ENCODE measurements around the gene NEUROG1.
A peak's percentile ranks its signal among the peaks of the same experiment; 100 is the strongest.

Gene NEUROG1, protein sequence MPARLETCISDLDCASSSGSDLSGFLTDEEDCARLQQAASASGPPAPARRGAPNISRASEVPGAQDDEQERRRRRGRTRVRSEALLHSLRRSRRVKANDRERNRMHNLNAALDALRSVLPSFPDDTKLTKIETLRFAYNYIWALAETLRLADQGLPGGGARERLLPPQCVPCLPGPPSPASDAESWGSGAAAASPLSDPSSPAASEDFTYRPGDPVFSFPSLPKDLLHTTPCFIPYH

GRCh38 chr5:135535820-135536801 lies at the start of gene NEUROG1:
NEUROG1 (minus strand) TSS chr5:135535964; CDS start chr5:135535690, 274 bp downstream.
- DNase-seq: peak; percentile 4

DNA sequence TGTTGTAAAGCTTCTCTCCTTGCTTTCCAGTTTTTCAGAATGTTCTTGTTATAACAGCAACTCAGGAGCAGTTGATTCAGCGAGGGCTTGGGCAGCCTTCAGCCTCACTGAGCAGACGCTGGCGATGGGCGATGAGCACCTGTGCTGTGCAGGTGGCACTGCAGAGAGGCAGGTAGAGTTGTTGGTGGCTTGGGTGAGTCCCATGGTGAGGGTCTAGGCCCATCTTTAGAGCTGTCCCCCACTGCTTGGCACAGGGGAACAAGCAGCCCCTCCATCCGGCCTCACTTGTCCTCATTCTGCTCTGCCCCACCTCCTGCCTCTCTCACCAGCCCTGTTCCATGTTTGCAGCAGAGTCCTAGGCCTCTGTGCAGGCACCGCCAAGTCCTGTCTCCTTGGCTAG lies 49.2 kb upstream of the NEUROG1 start:
- no peak for DNase-seq

DNA sequence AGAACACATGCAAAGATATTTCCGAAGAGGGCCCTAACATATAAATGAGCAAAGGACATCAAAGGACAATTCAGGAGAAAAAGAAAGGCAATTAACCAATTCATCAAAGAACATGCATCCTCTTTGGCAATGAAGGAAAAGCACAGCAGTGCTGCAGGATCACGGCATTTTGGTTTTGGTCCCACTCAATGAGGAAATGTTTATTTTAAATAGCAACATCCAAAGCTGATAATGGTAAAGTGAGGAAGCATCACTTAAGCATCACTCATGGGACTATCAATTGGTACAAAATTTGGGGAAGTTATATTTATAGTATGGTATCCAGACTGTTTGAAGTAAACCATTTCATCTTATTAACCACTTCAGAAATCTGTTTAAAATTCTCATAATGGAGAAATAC lies 48.5 kb upstream of the NEUROG1 start:
- DNase-seq: no peak

DNA sequence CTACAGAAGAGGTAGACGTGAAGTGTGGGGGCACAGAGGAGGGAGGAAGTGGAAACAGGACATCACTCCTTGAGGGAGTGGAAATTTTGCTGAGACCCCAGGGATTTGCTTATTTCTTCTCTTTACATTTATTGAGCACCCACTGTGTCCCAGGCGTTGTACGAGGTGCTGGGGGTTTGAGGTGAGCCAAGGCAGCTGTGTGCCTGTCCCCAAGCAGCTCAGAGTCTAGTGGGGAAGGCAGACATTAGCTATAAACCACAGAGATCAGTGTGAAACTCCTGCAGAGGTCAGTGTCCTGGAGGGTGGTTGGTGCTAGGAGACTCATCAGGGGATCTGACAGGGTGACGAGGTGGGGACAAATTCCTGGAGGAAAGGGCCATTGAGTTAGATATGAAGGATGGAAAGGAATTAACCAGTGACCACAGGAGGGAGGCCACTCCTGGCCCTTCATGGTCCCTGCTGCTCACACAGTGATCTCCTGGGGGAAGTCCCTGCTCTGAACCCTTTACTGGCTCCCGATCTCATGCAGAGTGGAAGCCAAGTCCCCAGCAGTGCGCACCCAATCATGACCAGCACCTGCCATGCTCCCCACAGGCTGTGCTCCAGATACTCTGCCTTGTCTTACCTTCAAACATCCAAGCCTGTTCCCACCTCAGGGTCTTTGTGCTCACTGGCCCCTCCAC lies 46.5 kb upstream of the NEUROG1 start:
- DNase-seq: no peak

DNA sequence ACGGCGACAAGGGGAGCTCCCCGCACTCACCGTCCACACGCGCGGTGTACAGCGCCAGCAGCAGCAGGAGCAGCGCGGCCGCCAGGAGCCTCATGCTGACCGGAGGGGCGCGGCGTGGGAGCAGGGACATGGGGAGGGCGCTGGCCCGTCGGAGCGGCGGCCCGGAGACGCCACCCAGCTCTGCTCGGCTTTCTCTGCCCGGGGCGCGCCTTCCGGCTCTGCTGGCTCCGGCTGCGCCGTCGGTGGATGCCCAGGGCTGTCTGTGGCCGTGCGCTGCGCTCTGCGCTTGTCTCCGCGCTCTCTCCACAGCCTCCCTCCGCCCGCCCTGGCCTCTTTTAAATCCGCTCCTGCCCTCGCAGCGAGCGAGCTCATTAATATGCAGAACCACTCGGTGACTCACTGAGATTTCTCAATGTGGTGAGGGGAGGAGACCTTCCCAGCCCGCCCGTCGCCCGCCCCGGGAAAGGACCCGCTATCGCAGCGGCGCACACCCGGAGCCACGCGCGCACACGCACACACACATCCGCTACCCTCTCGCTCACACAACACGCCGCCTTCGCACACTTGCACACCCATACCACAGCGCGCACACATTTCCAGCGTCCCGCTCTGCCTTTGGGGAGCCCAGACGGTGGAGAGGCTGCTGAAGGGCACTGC lies 43.0 kb upstream of the NEUROG1 start, which contains the start of gene CXCL14:
Gene CXCL14 (minus strand): TSS at position 307 of the 657 bp plus-strand sequence. CDS start 213 bp downstream, at position 94.
- DNase-seq: no peak

- no peak for DNase-seq
Observed at GRCh38 chr5:135578305-135578684, 42.5 kb upstream of the NEUROG1 start.

- DNase-seq: no peak
Observed at GRCh38 chr5:135577421-135577820, 41.7 kb upstream of the NEUROG1 start.

DNA sequence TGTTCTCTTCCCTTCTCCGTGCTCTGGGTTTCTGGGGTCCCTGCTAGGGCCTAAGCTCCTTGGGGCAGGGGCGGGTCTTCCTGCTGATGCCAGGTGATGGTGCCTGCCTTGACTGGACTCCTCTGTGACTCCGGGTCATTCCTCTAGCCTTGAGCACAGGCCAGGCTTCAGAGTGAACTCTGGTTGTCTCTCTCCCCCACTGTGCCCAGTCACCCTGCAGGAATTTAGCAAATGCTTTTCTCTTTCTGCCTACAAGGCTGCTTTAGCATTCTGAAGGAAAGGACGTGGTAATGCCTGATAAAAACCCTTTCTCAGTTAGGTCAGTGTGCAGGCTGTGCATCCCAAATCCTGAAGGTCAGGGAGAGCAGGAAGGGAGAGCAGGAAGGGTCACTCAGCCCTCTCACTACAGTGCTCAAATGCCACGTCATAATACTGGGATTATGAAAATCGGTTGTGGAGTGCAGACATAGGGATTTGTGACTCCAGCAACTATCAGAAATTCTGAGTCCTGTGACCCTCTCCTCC lies 40.4 kb upstream of the NEUROG1 start:
- no peak for DNase-seq

GRCh38 chr5:135574493-135574892 lies 38.7 kb upstream of the NEUROG1 start:
- DNase-seq: no peak

DNA sequence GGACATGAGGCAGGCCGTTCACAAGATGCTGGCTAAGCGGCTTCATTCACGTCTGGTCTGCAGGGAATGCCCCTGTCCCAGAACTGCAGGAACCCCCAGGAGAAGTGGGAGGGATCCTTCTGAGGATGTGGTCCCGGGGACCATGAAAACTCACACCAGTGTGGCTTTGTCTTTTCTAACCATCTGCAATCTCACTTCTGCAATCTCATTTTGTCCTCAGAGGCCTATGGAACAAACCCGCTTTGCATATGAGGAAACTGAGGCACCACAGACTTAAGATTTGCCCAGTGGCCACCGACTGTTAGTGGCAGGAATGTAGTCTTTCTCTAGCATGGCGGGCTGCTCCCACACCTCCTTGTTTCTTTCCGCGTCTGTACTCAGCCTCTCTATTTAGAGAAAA lies 36.1 kb upstream of the NEUROG1 start:
- DNase-seq: no peak

GRCh38 chr5:135571066-135571609 lies 35.4 kb upstream of the NEUROG1 start:
- DNase-seq: no peak

GRCh38 chr5:135570453-135570764 lies 34.6 kb upstream of the NEUROG1 start:
- no peak for DNase-seq

- no peak for DNase-seq
Observed at GRCh38 chr5:135569755-135570452, 34.1 kb upstream of the NEUROG1 start.

DNA sequence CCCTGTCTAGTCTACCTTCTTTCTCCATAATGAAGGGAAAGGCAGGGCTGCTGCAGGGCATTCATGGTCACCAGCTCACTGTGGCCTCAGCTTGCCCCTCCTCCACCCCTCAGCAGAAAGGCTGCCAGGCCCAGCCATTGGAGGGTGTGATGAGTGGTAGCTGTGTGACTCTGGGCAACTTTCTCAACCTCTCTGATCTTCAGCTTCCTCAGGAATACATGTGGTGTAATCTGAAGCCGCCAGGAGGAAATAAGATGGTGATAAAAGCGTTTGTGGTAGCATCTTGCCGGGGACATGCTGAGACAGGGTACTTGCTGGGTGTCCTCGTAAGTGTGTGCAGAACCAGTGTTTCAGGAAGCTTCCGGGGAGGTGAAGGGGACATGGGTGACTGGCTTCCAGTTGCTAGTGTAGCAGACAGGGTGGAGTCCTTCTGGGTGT lies 33.2 kb upstream of the NEUROG1 start:
- DNase-seq: no peak

DNA sequence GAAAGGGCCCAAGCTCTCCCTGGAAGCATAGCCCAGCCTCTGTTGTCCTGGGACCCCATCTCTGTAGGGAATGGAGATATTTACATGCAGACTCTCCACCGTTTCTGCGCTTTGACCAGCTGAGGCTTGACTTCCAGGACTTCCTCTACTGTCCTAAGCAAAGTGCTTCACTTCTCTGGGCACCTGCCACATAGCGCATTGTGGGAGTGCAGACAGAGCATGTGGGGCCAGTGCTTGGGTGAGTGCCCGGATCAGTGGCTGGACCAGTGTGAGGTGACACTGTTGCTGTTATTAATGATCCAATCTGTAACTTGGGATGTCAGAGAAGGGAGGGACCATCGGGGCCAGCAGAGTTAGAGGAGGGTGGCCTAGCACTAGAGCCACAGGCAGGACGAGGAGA lies 32.5 kb upstream of the NEUROG1 start:
- DNase-seq: no peak

GRCh38 chr5:135567661-135568060 lies 31.9 kb upstream of the NEUROG1 start:
- DNase-seq: no peak

GRCh38 chr5:135566422-135567400 lies 30.9 kb upstream of the NEUROG1 start:
- DNase-seq: no peak

DNA sequence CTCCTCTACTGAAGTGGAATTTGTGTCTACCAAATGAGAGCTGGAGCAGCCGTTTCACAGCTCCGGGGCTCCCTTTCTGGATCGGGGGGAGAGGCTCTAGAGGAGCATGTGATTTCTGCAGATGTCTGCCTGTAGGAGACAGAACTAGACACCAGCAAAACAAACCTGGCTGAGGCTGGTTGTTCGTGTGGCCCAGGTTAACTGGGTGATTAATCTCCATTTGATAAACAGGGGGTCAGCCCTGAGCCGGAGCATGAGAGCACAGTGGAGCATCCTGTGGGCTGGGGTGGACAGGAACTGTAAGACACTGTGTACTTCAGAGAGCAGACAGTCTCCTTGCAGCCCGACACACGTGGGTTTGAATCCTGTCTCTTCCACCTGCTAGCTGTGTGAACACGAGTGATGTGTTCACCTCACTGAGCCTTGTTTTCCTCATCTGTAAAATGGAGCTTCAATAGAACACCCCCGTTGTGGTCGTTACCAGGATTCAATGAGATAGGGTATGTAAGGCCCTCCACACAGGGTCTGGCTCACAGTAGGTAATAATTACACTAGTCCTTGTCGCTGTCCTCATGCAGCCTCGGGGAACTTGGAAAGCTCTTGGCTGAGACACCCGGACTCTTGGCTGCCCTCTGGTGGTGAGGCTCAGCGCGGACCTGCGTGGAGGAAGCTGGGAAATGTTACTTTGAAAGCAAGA lies 30.1 kb upstream of the NEUROG1 start:
- DNase-seq: no peak

GRCh38 chr5:135565266-135565665 lies 29.5 kb upstream of the NEUROG1 start:
- no peak for DNase-seq

DNA sequence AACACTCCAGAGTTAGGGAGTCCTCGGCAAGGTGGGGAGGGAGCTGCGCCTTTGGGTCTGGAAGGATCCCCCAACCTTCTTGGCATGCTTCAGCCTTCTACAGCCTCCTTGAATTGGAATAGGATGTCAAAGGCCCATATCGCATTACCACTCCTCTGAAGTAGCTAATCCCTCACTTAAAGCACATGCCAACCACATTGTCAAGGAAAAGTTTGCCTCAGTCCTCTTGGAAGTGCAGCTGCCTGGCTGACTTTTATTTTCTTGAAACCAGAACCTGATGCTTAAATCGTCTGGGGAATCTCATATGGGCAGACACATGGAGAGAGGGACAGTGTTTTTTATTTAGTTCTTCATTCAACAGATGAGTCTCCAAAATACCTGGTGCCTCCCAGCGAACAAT lies 28.6 kb upstream of the NEUROG1 start:
- no peak for DNase-seq
